Smooth muscle cell of the pulmonary artery (primary cell): Measurements from ENCODE around the gene CLPSL2. TPM values are rescaled to one million over a fixed set of nuclear protein-coding genes. Genes with fewer than 3 reads are reported as not detected.

Experiments used
- total RNA-seq: library from RNA; depleted of rRNA; stranded (reverse); fragments of >200 nt; gene quantifications from 2 replicates; pipeline ENCODE4 v1.2.3, GENCODE V29; 2014

Gene CLPSL2
- not detected in 2 replicates for total RNA-seq

DNA sequence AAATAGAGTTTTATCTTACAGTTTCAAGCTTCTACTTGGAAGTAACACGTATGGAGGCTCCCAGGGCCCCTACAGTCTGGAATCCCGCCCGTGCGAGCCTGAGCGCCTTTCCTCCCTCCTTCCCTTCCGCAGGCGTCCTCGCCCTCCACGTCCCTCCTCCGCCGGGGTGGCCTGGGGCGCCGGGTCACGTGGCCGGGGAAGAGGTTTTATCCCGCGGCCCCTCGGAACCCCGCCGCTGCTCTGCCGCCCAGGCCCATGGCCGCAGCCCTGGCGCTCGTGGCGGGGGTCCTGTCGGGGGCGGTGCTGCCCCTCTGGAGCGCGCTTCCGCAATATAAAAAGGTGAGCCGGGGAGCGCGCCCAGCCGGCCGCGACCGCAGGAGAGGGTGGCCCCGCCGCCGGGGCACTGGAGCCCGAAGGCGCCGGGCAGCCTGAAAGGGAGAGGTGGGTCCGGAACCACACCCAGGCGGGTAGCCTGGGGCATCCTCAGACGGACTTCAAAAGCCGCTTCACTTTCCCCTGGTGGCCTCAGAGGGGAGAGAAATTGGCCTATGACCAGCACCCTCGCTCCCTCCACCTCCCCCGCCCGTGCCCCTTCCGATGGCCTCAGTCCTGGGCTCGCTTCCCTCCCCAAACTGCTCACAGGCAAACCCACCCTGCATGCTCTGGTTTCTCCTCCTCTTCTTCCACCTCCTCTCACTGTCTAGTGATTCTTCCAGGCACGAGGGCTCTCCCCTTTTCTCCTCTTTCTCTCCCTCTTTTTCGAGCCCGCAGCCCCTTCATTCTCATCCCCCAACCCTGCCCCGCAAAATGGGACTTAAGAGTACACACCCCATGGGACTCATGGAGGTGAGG is at the start of gene CLPSL2:
Gene CLPSL2 (plus strand): TSS at position 235 of the 852 bp plus-strand sequence. CDS start 21 bp downstream, at position 256.

DNA sequence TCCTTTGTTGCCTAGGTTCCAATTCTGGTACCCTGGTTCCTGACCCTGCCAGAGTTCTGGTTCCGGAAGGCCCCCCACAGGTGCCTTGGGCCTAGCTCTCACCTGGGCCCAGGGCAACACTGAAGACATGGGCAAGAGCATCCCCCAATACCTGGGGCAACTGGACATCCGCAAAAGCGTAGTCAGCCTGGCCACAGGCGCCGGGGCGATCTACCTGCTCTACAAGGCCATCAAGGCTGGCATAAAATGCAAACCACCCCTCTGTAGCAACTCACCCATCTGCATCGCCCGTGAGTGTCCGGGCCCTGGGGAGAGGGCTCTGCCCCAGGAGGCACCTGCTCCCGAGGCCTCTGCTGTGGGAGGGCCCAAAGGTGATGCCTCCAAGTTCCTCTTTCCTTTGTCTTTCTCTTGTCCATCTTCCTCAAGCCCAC is 39.4 kb upstream of the CLPSL2 start, which contains the start of gene ARMC12:
Gene ARMC12 (plus strand): TSS at position 51 of the 431 bp plus-strand sequence. CDS start 77 bp downstream, at position 128.

DNA sequence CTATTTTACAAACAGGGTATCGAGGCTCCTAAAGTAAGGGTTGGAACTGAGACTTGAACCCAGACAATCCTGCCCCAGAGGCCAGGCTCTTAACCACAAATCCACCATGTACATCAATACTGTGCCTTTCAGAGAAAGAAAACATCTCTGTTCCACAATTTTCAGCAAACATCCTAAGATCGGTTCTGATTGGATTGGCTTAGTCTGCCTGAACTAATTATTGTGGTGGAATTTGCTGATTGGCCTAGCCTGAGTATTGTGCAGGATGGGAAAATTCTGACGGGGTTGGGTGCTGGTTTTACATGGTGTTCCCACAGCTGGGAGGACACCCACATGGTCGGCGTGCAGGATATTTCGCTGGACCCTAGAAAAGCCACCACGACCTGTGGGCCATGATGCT is 4.3 kb downstream of the CLPSL2 start, which contains the start of gene CLPSL1:
Gene CLPSL1 (plus strand): TSS at position 301 of the 400 bp plus-strand sequence. CDS start 92 bp downstream, at position 393.

DNA sequence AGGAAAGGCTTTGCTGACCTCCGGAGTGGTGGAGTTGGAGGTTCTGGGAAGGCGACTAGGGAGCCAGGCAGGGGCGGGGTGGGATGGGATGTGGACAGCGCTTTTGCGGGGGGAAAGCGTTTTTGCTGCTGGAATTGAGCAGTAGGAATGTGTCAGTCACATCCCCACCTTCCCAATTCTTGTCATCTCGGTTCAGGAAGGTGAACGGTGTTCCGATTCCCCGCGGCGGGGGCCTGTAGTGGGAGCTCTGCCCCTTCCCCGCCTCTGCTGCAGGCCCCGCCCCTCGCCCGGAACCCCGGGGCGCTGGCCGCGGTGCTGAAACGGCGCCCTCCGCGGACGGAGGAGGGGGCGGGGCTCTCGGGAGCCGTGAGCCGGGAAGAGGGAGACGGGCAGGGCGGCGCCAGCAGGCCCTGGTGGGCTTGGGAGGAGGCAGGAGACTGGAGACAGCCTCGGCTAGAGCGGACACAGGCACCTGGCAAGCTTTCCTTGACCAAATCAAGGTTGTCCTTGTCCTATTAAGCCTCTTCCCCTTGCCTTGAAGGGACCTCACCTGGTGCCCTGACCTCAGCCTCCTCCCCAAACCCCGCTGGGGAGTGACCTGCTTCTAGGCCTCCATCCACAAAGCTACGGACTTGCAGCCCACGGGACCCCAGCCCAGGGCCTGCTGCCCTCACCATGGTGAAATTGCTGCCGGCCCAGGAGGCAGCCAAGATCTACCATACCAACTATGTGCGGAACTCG is 28.8 kb downstream of the CLPSL2 start, which contains the start of gene LHFPL5:
Gene LHFPL5 (plus strand): TSS at position 357 of the 741 bp plus-strand sequence. CDS start 319 bp downstream, at position 676.

Other genes starting within 250 kb of the CLPSL2 start
- gene FKBP5, start 87.7 kb upstream of the CLPSL2 start, total RNA-seq = 2.9 and 3.7 TPM in 2 replicates
- 0.26 TPM in 2 replicates for gene ARMC12, start 39.6 kb upstream of the CLPSL2 start, total RNA-seq
- gene CLPSL1, start 4.4 kb downstream of the CLPSL2 start, total RNA-seq = not detected in 2 replicates
- gene CLPS, start 20.7 kb downstream of the CLPSL2 start, total RNA-seq = not detected in 2 replicates
- not detected in 2 replicates for gene LHFPL5, start 28.8 kb downstream of the CLPSL2 start, total RNA-seq
- 29.1 and 37.0 TPM in 2 replicates for gene SRPK1, start 144.5 kb downstream of the CLPSL2 start, total RNA-seq
- under 0.01 and 0.07 TPM in 2 replicates for gene SLC26A8, start 248.0 kb downstream of the CLPSL2 start, total RNA-seq